Left ventricle myocardium inferior (tissue), 1 donor: ENCODE data around the gene MMEL1. TPM values are rescaled to one million over a fixed set of nuclear protein-coding genes. Genes with fewer than 3 reads are reported as not detected.
"Not testable (repeated sequence)": the region's sequence is repeated elsewhere in the genome, so short reads cannot be mapped to it uniquely, and the experiment has no call there.

ENCODE experiments used
- DNase-seq: peaks from one replicate; pipeline ENCODE4 v3.0.0-alpha.2; 2020
- H3K27ac ChIP-seq: fragments of 200-600 bp; replicated peaks from 2 replicates; pipeline ENCODE4 v1.8.0; 2021
- H3K27me3 ChIP-seq: fragments of 200-600 bp; 2 replicates; pipeline ENCODE4 v1.8.0; 2021; ENCODE audit warnings: low read depth
- H3K36me3 ChIP-seq: fragments of 200-600 bp; 2 replicates; pipeline ENCODE4 v1.8.0; 2021
- H3K4me1 ChIP-seq: fragments of 200-600 bp; 2 replicates; pipeline ENCODE4 v1.8.0; 2021
- H3K4me3 ChIP-seq: fragments of 200-600 bp; 2 replicates; pipeline ENCODE4 v1.8.0; 2021; ENCODE audit warnings: mild to moderate bottlenecking, moderate library complexity
- H3K9me3 ChIP-seq: fragments of 200-600 bp; replicated peaks from 2 replicates; pipeline ENCODE4 v1.8.0; 2021
- intact Hi-C: fragments of 100-400 bp; cut with micrococcal nuclease; formaldehyde crosslinking; loops from one replicate; pipeline ENCODE4 v1.11.0; 2022
- long read RNA-seq: library from polyadenylated mRNA; unstranded; transcript quantifications from one replicate; pipeline ENCODE4 v2.0.0, GENCODE V29; 2021
- total RNA-seq: library from RNA; stranded (reverse); fragmentation: NEBNext Ultra II Directional; extraction: Animal tissue kit (Norgen Biotek cat#: 25700); gene quantifications from one replicate; pipeline ENCODE4 v1.2.1, GENCODE V29; 2021
- TF ChIP-seq, protein P1 (sequence below): fragments of 200-600 bp; IDR thresholded peaks from 2 replicates; pipeline ENCODE4 v1.8.0; 2021; ENCODE audit warnings: antibody characterized with exemption, mild to moderate bottlenecking, borderline replicate concordance
- donor health status: DM: no; HTN: yes; CAD: no; lungs with severe emphysema.

MMEL1 gene
- 0.82 TPM for total RNA-seq
- long read RNA-seq = 0 reads

- Histone ChIP-seq H3K4me3 (no peak within 1 kb of the TSS), H3K27me3 (peaks cover 73% of the 10 kb centered on the region), H3K36me3 (no peaks in the 10 kb centered on the region), H3K27ac (no peak within 1 kb of the TSS), H3K4me1 (peaks cover 10% of the 10 kb centered on the region), H3K9me3 (peaks cover 13% of the 10 kb centered on the region)
- DNase-seq = no peak
- TF ChIP-seq, protein P1, sequence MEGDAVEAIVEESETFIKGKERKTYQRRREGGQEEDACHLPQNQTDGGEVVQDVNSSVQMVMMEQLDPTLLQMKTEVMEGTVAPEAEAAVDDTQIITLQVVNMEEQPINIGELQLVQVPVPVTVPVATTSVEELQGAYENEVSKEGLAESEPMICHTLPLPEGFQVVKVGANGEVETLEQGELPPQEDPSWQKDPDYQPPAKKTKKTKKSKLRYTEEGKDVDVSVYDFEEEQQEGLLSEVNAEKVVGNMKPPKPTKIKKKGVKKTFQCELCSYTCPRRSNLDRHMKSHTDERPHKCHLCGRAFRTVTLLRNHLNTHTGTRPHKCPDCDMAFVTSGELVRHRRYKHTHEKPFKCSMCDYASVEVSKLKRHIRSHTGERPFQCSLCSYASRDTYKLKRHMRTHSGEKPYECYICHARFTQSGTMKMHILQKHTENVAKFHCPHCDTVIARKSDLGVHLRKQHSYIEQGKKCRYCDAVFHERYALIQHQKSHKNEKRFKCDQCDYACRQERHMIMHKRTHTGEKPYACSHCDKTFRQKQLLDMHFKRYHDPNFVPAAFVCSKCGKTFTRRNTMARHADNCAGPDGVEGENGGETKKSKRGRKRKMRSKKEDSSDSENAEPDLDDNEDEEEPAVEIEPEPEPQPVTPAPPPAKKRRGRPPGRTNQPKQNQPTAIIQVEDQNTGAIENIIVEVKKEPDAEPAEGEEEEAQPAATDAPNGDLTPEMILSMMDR = no peak
- intact Hi-C loops = no loop called here
These were observed at the start of gene MMEL1 for GRCh38 chr1:2632561-2633361. Gene MMEL1, minus strand, starts transcription at chr1:2633016. Its CDS starts 3,532 bp downstream, at chr1:2629484.

DNA sequence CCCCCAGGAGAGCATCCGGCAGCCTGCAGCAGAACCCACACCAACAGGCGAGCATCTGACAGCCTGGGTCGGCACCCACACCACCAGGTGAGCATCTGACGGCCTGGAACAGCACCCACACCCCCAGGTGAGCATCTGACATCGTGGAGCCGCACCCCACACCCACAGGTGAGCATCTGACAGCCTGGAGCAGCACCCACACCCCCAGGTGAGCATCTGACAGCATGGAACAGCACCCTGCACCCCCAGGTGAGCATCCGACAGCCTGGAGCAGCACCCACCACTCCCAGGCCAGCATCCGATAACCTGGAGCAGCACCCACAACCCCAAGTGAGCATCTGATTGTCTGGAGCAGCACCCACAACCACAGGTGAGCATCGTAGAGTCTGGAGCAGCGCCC, 43.9 kb upstream of the MMEL1 start:
- H3K36me3 ChIP-seq, H3K4me1 ChIP-seq, H3K4me3 ChIP-seq, H3K27me3 ChIP-seq, H3K27ac ChIP-seq, DNase-seq, H3K9me3 ChIP-seq, intact Hi-C loops: not testable (repeated sequence)

GRCh38 chr1:2671656-2672055, 38.8 kb upstream of the MMEL1 start:
- H3K4me3 ChIP-seq, H3K9me3 ChIP-seq, H3K27me3 ChIP-seq, intact Hi-C loops, H3K27ac ChIP-seq, DNase-seq, H3K4me1 ChIP-seq, H3K36me3 ChIP-seq: not testable (repeated sequence)

DNA sequence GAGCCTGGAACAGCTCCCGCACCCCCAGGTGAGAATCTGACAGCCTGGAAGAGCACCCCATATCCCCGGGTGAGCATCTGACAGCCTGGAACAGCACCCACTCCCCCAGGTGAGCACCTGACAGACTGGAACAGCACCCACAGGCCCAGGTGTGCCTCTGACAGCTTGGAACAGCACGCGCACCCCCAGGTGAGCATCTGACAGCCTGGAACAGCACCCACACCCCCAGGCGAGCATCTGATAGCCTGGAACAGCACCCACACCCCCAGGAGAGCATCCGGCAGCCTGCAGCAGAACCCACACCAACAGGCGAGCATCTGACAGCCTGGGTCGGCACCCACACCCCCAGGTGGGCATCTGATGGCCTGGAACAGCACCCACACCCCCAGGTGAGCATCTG, 27.0 kb upstream of the MMEL1 start:
- H3K27ac ChIP-seq, H3K4me1 ChIP-seq, intact Hi-C loops, DNase-seq, H3K27me3 ChIP-seq, H3K36me3 ChIP-seq, H3K9me3 ChIP-seq, H3K4me3 ChIP-seq: not testable (repeated sequence)

DNA sequence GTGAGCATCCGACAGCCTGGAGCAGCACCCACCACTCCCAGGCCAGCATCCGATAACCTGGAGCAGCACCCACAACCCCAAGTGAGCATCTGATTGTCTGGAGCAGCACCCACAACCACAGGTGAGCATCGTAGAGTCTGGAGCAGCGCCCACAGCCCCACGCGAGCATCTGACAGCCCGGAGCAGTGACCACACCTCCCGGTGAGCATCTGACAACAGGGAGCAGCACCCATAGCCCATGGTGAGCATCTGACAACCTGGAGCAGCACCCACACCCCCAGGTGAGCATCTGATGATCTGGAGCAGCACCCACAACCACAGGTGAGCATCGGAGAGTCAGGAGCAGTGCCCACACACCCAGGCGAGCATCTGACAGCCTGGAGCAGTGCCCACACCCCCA, 25.1 kb upstream of the MMEL1 start:
- H3K9me3 ChIP-seq, H3K36me3 ChIP-seq, DNase-seq, H3K4me3 ChIP-seq, H3K4me1 ChIP-seq, intact Hi-C loops, H3K27ac ChIP-seq: not testable (repeated sequence)
- peaks cover 27% of the 10 kb centered on the region for H3K27me3 ChIP-seq

DNA sequence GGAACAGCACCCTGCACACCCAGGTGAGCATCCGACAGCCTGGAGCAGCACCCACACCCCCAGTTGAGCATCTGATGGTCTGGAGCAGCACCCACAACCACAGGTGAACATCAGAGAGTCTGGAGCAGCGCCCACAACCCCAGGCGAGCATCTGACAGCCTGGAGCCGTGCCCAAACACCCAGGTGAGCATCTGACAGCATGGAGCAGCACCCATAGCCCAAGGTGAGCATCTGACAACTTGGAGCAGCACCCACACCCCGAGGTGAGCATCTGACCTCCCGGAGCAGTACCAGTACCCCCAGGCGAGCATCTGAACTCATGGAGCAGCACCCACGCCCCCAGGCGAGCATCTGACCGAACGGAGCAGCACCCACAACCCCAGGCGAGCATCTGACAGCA, 24.3 kb upstream of the MMEL1 start:
- H3K4me1 ChIP-seq, intact Hi-C loops: not testable (repeated sequence)

DNA sequence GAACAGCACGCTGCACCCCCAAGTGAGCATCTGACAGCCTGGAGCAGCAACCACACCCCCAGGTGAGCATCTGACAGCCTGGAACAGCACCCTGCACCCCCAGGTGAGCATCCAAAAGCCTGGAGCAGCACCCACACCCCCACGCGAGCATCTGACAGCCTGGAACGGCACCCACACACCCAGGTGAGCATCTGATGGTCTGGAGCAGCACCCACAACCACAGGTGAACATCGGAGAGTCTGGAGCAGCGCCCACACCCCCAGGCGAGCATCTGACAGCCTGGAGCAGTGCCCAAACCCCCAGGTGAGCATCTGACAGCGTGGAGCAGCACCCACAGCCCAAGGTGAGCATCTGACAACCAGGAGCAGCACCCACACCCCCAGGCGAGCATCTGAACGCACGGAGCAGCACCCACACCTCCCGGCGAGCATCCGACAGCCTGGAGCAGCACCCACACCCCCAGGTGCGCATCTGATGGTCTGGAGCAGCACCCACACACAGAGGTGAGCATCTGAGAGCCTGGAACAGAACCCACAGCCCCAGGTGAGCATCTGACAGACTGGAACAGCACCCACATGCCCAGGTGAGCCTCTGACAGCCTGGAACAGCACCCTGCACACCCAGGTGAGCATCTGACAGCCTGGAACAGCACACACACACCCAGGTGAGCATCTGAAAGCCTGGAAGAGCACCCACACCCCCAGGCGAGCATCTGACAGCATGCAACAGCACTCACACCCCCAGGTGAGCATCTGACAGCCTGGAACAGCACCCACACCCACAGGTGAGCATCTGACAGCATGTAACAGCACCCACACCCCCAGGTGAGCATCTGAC, 23.0 kb upstream of the MMEL1 start:
- H3K36me3 ChIP-seq, H3K27ac ChIP-seq, H3K4me1 ChIP-seq, H3K9me3 ChIP-seq, H3K4me3 ChIP-seq, intact Hi-C loops: not testable (repeated sequence)
- DNase-seq = peak; percentile 36
- peaks cover 40% of the 10 kb centered on the region for H3K27me3 ChIP-seq

More for the DNA sequence above, 24.3 kb upstream of the MMEL1 start:
- not testable (repeated sequence) for DNase-seq, H3K9me3 ChIP-seq, H3K27ac ChIP-seq, H3K4me3 ChIP-seq, H3K36me3 ChIP-seq
- H3K27me3 ChIP-seq = peaks cover 30% of the 10 kb centered on the region

GRCh38 chr1:2654443-2654948, 21.7 kb upstream of the MMEL1 start:
- H3K4me3 ChIP-seq, H3K9me3 ChIP-seq, H3K27ac ChIP-seq, intact Hi-C loops, H3K4me1 ChIP-seq, H3K36me3 ChIP-seq: not testable (repeated sequence)
- H3K27me3 ChIP-seq = peaks cover 40% of the 10 kb centered on the region
- DNase-seq = peak; percentile 21

GRCh38 chr1:2653741-2654442, 21.1 kb upstream of the MMEL1 start:
- H3K27ac ChIP-seq, intact Hi-C loops, H3K36me3 ChIP-seq, H3K9me3 ChIP-seq, H3K4me1 ChIP-seq, H3K4me3 ChIP-seq: not testable (repeated sequence)
- peaks cover 40% of the 10 kb centered on the region for H3K27me3 ChIP-seq
- peak; percentile 58 for DNase-seq

GRCh38 chr1:2652926-2653571, 20.2 kb upstream of the MMEL1 start:
- H3K4me1 ChIP-seq, intact Hi-C loops, H3K36me3 ChIP-seq, H3K9me3 ChIP-seq, H3K27ac ChIP-seq, H3K4me3 ChIP-seq: not testable (repeated sequence)
- DNase-seq = peak; percentile 23
- H3K27me3 ChIP-seq = peaks cover 40% of the 10 kb centered on the region

- H3K27ac ChIP-seq, H3K4me1 ChIP-seq, intact Hi-C loops, H3K4me3 ChIP-seq, H3K36me3 ChIP-seq: not testable (repeated sequence)
- Histone ChIP-seq H3K27me3 (peaks cover 40% of the 10 kb centered on the region), H3K9me3 (peaks cover 14% of the 10 kb centered on the region)
- DNase-seq = peak; percentile 24
These were observed 19.5 kb upstream of the MMEL1 start for GRCh38 chr1:2652152-2652925.
